SK-N-SH (cell line): ENCODE results near the gene DNAJC2. TPM values are rescaled to one million over a fixed set of nuclear protein-coding genes. Genes with fewer than 3 reads are reported as not detected.
A peak's percentile ranks its signal among the peaks of the same experiment; 100 is the strongest.

Experiments used
- CTCF ChIA-PET: fragments of 300-600, 350-600 bp; formaldehyde crosslinking; extraction: SDS; loops from one replicate; lab custom pipeline; 2021; lab: Yijun Ruan, JAX
- POLR2A ChIA-PET: fragments of 350-600 bp; sonication (Branson Sonifier 250); formaldehyde crosslinking; extraction: SDS; loops from one replicate; lab custom pipeline; 2020; ENCODE audit warnings: antibody characterized with exemption, inconsistent platforms; lab: Yijun Ruan, JAX
- DNase-seq: peaks from one replicate; pipeline ENCODE4 v3.0.0; 2012
- H2AFZ ChIP-seq: fragments of 200-600 bp; sonication (generic); 2 replicates; pipeline ENCODE4 v1.8.1; 2016; ENCODE audit warnings: antibody characterized with exemption, mild to moderate bottlenecking, low read depth
- H3F3A ChIP-seq: fragments of 200-600 bp; sonication (generic); replicated peaks from 2 replicates; pipeline ENCODE3; 2016; ENCODE audit warnings: antibody characterized with exemption, mild to moderate bottlenecking; ENCODE audit not compliant: insufficient read depth
- H3K27ac ChIP-seq, 2 experiments: fragments of 200-500 bp in 1 of 2; fragments of 200-600 bp in 1 of 2; sonication (Bioruptor generic) in 1 of 2; sonication (generic), shearing (Covaris generic) in 1 of 2; 2 replicates each; pipeline versions ENCODE4 v1.5.1 to v1.6.1; 2014 to 2016; ENCODE audit warnings: low read depth in 2 of 2, inconsistent platforms in 1 of 2, low read length in 1 of 2, mild to moderate bottlenecking in 1 of 2, mixed read lengths in 1 of 2
- H3K27me3 ChIP-seq: fragments of 200-600 bp; sonication (generic), shearing (Covaris generic); 2 replicates; pipeline ENCODE4 v1.6.1; 2016; ENCODE audit warnings: mixed run types; ENCODE audit not compliant: insufficient read depth
- H3K36me3 ChIP-seq, 2 experiments: fragments of 200-500 bp in 1 of 2; fragments of 200-600 bp in 1 of 2; sonication (Bioruptor generic) in 1 of 2; sonication (generic) in 1 of 2; replicated peaks in 1 of 2; 2 replicates each; pipeline versions ENCODE3 to v1.5.1; 2014 to 2016; ENCODE audit warnings: low read length in 1 of 2, mild to moderate bottlenecking in 1 of 2; ENCODE audit not compliant: insufficient read depth in 2 of 2, control insufficient read depth in 1 of 2
- H3K4me1 ChIP-seq, 2 experiments: fragments of 200-500 bp in 1 of 2; fragments of 200-600 bp in 1 of 2; sonication (Bioruptor generic) in 1 of 2; sonication (generic), shearing (Covaris generic) in 1 of 2; 2 replicates each; pipeline versions ENCODE4 v1.5.1 to v1.6.1; 2014 to 2016; ENCODE audit warnings: low read depth in 1 of 2, low read length in 1 of 2, mixed run types in 1 of 2; ENCODE audit not compliant: insufficient read depth in 2 of 2, control insufficient read depth in 1 of 2
- H3K4me2 ChIP-seq: fragments of 200-600 bp; sonication (generic), shearing (Covaris generic); 2 replicates; pipeline ENCODE4 v1.6.1; 2017; ENCODE audit warnings: mixed run types
- H3K4me3 ChIP-seq, 2 experiments: fragments of 200-500 bp in 1 of 2; fragments of 200-600 bp in 1 of 2; sonication (Bioruptor generic) in 1 of 2; sonication (generic), shearing (Covaris generic) in 1 of 2; 2 replicates each; pipeline versions ENCODE4 v1.5.1 to v1.8.1; 2014 to 2016; ENCODE audit warnings: low read depth in 2 of 2, inconsistent platforms in 1 of 2, low read length in 1 of 2, mild to moderate bottlenecking in 1 of 2, mixed read lengths in 1 of 2, moderate library complexity in 1 of 2
- H3K79me2 ChIP-seq: fragments of 200-600 bp; sonication (generic); 2 replicates; pipeline ENCODE4 v1.8.1; 2017; ENCODE audit warnings: mild to moderate bottlenecking; ENCODE audit not compliant: insufficient read depth
- H3K9ac ChIP-seq: fragments of 200-600 bp; sonication (generic); 2 replicates; pipeline ENCODE4 v1.6.1; 2017; ENCODE audit warnings: mixed run types
- H3K9me2 ChIP-seq: fragments of 200-600 bp; sonication (generic); 2 replicates; pipeline ENCODE4 v1.6.1; 2017; ENCODE audit warnings: mixed run types
- H3K9me3 ChIP-seq: fragments of 200-600 bp; sonication (generic); 2 replicates; pipeline ENCODE4 v1.6.1; 2017; ENCODE audit warnings: mixed run types, mild to moderate bottlenecking, moderate library complexity
- H4K20me1 ChIP-seq: fragments of 200-600 bp; sonication (generic); 2 replicates; pipeline ENCODE4 v1.6.1; 2017; ENCODE audit warnings: mild to moderate bottlenecking, mixed run types; ENCODE audit not compliant: insufficient read depth
- CHD2 ChIP-seq: fragments of 150-350 bp; IDR thresholded peaks from 2 replicates; pipeline ENCODE4 v1.6.1; 2018; ENCODE audit warnings: low read length; ENCODE audit not compliant: partially characterized antibody
- ELF1 ChIP-seq: IDR thresholded peaks from 2 replicates; pipeline ENCODE4 v1.4.0; 2012
- EP300 ChIP-seq, 2 experiments: IDR thresholded peaks; 2 replicates each; pipeline versions ENCODE4 v1.4.0 to v1.6.1; 2012; ENCODE audit warnings: borderline replicate concordance in 1 of 2, low read depth in 1 of 2, low read length in 1 of 2
- FOSL2 ChIP-seq: IDR thresholded peaks from 2 replicates; pipeline ENCODE4 v1.4.0; 2012; ENCODE audit warnings: low read depth, mild to moderate bottlenecking, moderate library complexity, borderline replicate concordance
- FOXJ3 ChIP-seq: sonication (generic); formaldehyde crosslinking; IDR thresholded peaks from 2 replicates; pipeline ENCODE4 v1.5.1; 2020; ENCODE audit warnings: mild to moderate bottlenecking, missing genetic modification reagents
- FOXM1 ChIP-seq: IDR thresholded peaks from 2 replicates; pipeline ENCODE4 v1.4.0; 2012; ENCODE audit warnings: low read depth, mild to moderate bottlenecking
- GATA2 ChIP-seq: sonication (generic); formaldehyde crosslinking; IDR thresholded peaks from 2 replicates; pipeline ENCODE4 v1.5.0; 2020; ENCODE audit warnings: mild to moderate bottlenecking, missing genetic modification reagents
- JUND ChIP-seq: IDR thresholded peaks from 2 replicates; pipeline ENCODE4 v1.4.0; 2012
- MEF2A ChIP-seq: IDR thresholded peaks from 2 replicates; pipeline ENCODE4 v1.4.0; 2012; ENCODE audit warnings: low read depth, borderline replicate concordance
- MXI1 ChIP-seq: IDR thresholded peaks from 2 replicates; pipeline ENCODE4 v1.6.1; 2012; ENCODE audit warnings: mild to moderate bottlenecking, low read depth, low read length, improper control_type of control experiment
- NFIC ChIP-seq: IDR thresholded peaks from 2 replicates; pipeline ENCODE4 v1.4.0; 2012; ENCODE audit warnings: borderline replicate concordance
- RFX5 ChIP-seq: IDR thresholded peaks from 2 replicates; pipeline ENCODE4 v1.6.1; 2012; ENCODE audit warnings: mild to moderate bottlenecking, improper control_type of control experiment, low read length
- RXRA ChIP-seq: IDR thresholded peaks from 2 replicates; pipeline ENCODE4 v1.4.0; 2012; ENCODE audit warnings: low read depth, mild to moderate bottlenecking, borderline replicate concordance
- SIN3A ChIP-seq: IDR thresholded peaks from 2 replicates; pipeline ENCODE4 v1.6.1; 2012; ENCODE audit warnings: low read depth, mild to moderate bottlenecking, low read length, moderate library complexity, borderline replicate concordance
- SMC3 ChIP-seq: IDR thresholded peaks from 2 replicates; pipeline ENCODE4 v1.6.1; 2012; ENCODE audit warnings: low read depth, low read length, improper control_type of control experiment
- TAF1 ChIP-seq: IDR thresholded peaks from 2 replicates; pipeline ENCODE4 v1.6.1; 2012; ENCODE audit warnings: low read depth, mild to moderate bottlenecking, low read length, moderate library complexity, borderline replicate concordance
- YY1 ChIP-seq: IDR thresholded peaks from 2 replicates; pipeline ENCODE4 v1.4.0; 2012; ENCODE audit warnings: low read depth, mild to moderate bottlenecking
- WGBS: methylation state at CpG from one replicate; pipeline ENCODE4 v1.1.6; 2017; ENCODE audit warnings: low lambda C conversion rate; 5-methylcytosine and 5-hydroxymethylcytosine counted together
- polyA plus RNA-seq, 3 experiments: library from polyadenylated mRNA; depleted of rRNA; stranded (reverse); fragments of >200 nt; gene quantifications; 2 replicates each; pipeline ENCODE4 v1.2.3, GENCODE V29; 2012
- TF ChIP-seq, protein P1 (sequence below): IDR thresholded peaks from 2 replicates; pipeline ENCODE4 v1.4.0; 2012; ENCODE audit warnings: low read depth, borderline replicate concordance
- TF ChIP-seq, protein P2 (sequence below): fragments of 200-600 bp; sonication (generic); IDR thresholded peaks from 2 replicates; pipeline ENCODE4 v1.6.1; 2017; ENCODE audit warnings: antibody characterized with exemption, mild to moderate bottlenecking, moderate library complexity
- TF ChIP-seq, protein P3 (sequence below): IDR thresholded peaks from 2 replicates; pipeline ENCODE4 v1.4.0; 2012; ENCODE audit warnings: low read depth
- TF ChIP-seq, protein P4 (sequence below): IDR thresholded peaks from 2 replicates; pipeline ENCODE4 v1.6.1; 2012; ENCODE audit warnings: mild to moderate bottlenecking, low read depth, low read length, moderate library complexity
- TF ChIP-seq, protein P5 (sequence below): IDR thresholded peaks from 2 replicates; pipeline ENCODE4 v1.4.0; 2012; ENCODE audit warnings: low read depth, borderline replicate concordance

DNAJC2 gene, protein sequence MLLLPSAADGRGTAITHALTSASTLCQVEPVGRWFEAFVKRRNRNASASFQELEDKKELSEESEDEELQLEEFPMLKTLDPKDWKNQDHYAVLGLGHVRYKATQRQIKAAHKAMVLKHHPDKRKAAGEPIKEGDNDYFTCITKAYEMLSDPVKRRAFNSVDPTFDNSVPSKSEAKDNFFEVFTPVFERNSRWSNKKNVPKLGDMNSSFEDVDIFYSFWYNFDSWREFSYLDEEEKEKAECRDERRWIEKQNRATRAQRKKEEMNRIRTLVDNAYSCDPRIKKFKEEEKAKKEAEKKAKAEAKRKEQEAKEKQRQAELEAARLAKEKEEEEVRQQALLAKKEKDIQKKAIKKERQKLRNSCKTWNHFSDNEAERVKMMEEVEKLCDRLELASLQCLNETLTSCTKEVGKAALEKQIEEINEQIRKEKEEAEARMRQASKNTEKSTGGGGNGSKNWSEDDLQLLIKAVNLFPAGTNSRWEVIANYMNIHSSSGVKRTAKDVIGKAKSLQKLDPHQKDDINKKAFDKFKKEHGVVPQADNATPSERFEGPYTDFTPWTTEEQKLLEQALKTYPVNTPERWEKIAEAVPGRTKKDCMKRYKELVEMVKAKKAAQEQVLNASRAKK
- polyA plus RNA-seq (2012; rRNA removed): 18.9 and 21.5 TPM in 2 replicates
- polyA plus RNA-seq (2012; cell fraction: cytosol; rRNA removed): 17.3 and 26.5 TPM in 2 replicates
- polyA plus RNA-seq (2012; cell fraction: nucleus; rRNA removed): 54.8 and 79.1 TPM in 2 replicates

DNA sequence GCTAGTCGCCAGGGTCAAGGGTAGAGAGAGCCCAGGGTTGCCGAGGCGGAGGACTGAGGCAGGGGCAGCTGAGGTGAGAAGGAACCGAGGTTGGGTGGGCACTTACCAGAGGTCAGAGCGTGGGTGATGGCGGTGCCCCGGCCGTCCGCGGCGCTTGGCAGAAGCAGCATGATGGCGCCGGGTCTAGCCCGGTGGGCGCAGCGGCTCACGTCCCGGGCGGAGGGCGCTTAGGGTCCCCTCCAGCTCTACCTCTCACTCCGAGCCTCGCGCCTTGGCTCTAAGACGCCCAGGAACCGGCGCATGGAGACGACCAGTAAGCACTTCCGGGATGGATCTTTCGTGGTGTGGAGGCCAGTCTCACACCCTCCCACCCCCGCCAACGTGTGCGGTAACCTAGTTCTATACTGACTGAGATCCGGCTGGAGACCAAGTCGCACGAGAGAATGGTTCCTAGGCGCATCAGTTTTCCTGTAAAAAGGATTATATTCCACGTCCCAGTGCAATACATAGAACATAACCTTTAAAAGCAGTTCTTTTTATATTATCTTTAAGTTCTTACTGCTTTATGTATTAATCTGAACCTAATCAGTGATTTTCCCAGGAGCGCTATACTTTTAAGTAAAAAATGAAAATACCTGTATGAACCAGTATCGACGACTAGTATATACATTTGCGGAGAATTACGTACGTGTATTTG lies at the start of gene DNAJC2:
TSS of gene DNAJC2 (minus strand) at position 315 of the 697 bp plus-strand sequence. CDS start at position 170, 145 bp downstream.
- peak; percentile 96 for DNase-seq
- Histone ChIP-seq H3K27ac (peak within 1 kb of the TSS; percentile 74 to 77), H3K9ac (peak within 1 kb of the TSS; percentile 84), H2AFZ (peak within 1 kb of the TSS; percentile 99), H4K20me1 (peaks cover 12% of the 10 kb centered on the region), H3K79me2 (peaks cover 84% of the 10 kb centered on the region), H3K9me3 (no peaks in the 10 kb centered on the region), H3K9me2 (no peaks in the 10 kb centered on the region), H3K27me3 (no peaks in the 10 kb centered on the region), H3K36me3 (peaks cover 13 to 22% of the 10 kb centered on the region in 2 experiments), H3K4me2 (peak within 1 kb of the TSS; percentile 77), H3K4me3 (peak within 1 kb of the TSS; percentile 74 to 76), H3K4me1 (peaks cover 5 to 23% of the 10 kb centered on the region in 2 experiments; a peak in 2 of 4 replicates), H3F3A (peaks cover 5% of the 10 kb centered on the region)
- ChIA-PET POLR2A (no interaction called here), CTCF (no interaction called here)
- WGBS: 13% methylated on average over 40 of the region's 43 CpGs
- TF ChIP-seq GATA2 (CRISPR knock-in tag): no peak
- no peak for TF ChIP-seq SMC3
- TF ChIP-seq NFIC: no peak; the same call in 1 of the 2 replicates
- TF ChIP-seq FOXM1: no peak
- TF ChIP-seq, protein P1, sequence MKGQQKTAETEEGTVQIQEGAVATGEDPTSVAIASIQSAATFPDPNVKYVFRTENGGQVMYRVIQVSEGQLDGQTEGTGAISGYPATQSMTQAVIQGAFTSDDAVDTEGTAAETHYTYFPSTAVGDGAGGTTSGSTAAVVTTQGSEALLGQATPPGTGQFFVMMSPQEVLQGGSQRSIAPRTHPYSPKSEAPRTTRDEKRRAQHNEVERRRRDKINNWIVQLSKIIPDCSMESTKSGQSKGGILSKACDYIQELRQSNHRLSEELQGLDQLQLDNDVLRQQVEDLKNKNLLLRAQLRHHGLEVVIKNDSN: peak; percentile 50; the same call in 1 of the 2 replicates
- TF ChIP-seq, protein P2, sequence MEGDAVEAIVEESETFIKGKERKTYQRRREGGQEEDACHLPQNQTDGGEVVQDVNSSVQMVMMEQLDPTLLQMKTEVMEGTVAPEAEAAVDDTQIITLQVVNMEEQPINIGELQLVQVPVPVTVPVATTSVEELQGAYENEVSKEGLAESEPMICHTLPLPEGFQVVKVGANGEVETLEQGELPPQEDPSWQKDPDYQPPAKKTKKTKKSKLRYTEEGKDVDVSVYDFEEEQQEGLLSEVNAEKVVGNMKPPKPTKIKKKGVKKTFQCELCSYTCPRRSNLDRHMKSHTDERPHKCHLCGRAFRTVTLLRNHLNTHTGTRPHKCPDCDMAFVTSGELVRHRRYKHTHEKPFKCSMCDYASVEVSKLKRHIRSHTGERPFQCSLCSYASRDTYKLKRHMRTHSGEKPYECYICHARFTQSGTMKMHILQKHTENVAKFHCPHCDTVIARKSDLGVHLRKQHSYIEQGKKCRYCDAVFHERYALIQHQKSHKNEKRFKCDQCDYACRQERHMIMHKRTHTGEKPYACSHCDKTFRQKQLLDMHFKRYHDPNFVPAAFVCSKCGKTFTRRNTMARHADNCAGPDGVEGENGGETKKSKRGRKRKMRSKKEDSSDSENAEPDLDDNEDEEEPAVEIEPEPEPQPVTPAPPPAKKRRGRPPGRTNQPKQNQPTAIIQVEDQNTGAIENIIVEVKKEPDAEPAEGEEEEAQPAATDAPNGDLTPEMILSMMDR: no peak
- TF ChIP-seq SIN3A: peak; percentile 97
- TF ChIP-seq FOXJ3 (CRISPR knock-in tag): no peak
- peak; percentile 19 to 25; a peak in 1 of 4 replicates for TF ChIP-seq EP300 (IDR thresholded peaks at IDR 0.05; ENCODE audit: borderline replicate concordance in 1 of 2, low read depth in 1 of 2, low read length in 1 of 2)
- TF ChIP-seq, protein P3, sequence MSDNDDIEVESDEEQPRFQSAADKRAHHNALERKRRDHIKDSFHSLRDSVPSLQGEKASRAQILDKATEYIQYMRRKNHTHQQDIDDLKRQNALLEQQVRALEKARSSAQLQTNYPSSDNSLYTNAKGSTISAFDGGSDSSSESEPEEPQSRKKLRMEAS: peak; percentile 99
- TF ChIP-seq RFX5: peak; percentile 56; the same call in 1 of the 2 replicates
- peak; percentile 80 for TF ChIP-seq YY1
- peak; percentile 92 for TF ChIP-seq CHD2
- no peak; the same call in 1 of the 2 replicates for TF ChIP-seq MEF2A
- peak; percentile 98 for TF ChIP-seq TAF1
- TF ChIP-seq, protein P4, sequence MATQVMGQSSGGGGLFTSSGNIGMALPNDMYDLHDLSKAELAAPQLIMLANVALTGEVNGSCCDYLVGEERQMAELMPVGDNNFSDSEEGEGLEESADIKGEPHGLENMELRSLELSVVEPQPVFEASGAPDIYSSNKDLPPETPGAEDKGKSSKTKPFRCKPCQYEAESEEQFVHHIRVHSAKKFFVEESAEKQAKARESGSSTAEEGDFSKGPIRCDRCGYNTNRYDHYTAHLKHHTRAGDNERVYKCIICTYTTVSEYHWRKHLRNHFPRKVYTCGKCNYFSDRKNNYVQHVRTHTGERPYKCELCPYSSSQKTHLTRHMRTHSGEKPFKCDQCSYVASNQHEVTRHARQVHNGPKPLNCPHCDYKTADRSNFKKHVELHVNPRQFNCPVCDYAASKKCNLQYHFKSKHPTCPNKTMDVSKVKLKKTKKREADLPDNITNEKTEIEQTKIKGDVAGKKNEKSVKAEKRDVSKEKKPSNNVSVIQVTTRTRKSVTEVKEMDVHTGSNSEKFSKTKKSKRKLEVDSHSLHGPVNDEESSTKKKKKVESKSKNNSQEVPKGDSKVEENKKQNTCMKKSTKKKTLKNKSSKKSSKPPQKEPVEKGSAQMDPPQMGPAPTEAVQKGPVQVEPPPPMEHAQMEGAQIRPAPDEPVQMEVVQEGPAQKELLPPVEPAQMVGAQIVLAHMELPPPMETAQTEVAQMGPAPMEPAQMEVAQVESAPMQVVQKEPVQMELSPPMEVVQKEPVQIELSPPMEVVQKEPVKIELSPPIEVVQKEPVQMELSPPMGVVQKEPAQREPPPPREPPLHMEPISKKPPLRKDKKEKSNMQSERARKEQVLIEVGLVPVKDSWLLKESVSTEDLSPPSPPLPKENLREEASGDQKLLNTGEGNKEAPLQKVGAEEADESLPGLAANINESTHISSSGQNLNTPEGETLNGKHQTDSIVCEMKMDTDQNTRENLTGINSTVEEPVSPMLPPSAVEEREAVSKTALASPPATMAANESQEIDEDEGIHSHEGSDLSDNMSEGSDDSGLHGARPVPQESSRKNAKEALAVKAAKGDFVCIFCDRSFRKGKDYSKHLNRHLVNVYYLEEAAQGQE: peak; percentile 71; the same call in 1 of the 2 replicates
- no peak for TF ChIP-seq JUND
- no peak for TF ChIP-seq RXRA
- TF ChIP-seq ELF1: peak; percentile 98
- TF ChIP-seq, protein P5, sequence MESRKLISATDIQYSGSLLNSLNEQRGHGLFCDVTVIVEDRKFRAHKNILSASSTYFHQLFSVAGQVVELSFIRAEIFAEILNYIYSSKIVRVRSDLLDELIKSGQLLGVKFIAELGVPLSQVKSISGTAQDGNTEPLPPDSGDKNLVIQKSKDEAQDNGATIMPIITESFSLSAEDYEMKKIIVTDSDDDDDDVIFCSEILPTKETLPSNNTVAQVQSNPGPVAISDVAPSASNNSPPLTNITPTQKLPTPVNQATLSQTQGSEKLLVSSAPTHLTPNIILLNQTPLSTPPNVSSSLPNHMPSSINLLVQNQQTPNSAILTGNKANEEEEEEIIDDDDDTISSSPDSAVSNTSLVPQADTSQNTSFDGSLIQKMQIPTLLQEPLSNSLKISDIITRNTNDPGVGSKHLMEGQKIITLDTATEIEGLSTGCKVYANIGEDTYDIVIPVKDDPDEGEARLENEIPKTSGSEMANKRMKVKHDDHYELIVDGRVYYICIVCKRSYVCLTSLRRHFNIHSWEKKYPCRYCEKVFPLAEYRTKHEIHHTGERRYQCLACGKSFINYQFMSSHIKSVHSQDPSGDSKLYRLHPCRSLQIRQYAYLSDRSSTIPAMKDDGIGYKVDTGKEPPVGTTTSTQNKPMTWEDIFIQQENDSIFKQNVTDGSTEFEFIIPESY: peak; percentile 73; the same call in 1 of the 2 replicates
- no peak for TF ChIP-seq FOSL2
- peak; percentile 99 for TF ChIP-seq MXI1
